C4-2B (cell line): ENCODE data around the gene PNCK.

Experiments used
- ZFX ChIP-seq: fragments of 450-650 bp; IDR thresholded peaks from 2 replicates; pipeline ENCODE4 v1.6.1; 2017
- TF ChIP-seq, protein P1 (sequence below): fragments of 450-650 bp; conservative IDR thresholded peaks from 2 replicates; pipeline ENCODE4 v1.5.1; 2017; ENCODE audit warnings: mild to moderate bottlenecking

- TF ChIP-seq, protein P1, sequence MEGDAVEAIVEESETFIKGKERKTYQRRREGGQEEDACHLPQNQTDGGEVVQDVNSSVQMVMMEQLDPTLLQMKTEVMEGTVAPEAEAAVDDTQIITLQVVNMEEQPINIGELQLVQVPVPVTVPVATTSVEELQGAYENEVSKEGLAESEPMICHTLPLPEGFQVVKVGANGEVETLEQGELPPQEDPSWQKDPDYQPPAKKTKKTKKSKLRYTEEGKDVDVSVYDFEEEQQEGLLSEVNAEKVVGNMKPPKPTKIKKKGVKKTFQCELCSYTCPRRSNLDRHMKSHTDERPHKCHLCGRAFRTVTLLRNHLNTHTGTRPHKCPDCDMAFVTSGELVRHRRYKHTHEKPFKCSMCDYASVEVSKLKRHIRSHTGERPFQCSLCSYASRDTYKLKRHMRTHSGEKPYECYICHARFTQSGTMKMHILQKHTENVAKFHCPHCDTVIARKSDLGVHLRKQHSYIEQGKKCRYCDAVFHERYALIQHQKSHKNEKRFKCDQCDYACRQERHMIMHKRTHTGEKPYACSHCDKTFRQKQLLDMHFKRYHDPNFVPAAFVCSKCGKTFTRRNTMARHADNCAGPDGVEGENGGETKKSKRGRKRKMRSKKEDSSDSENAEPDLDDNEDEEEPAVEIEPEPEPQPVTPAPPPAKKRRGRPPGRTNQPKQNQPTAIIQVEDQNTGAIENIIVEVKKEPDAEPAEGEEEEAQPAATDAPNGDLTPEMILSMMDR = no peak
- no peak for TF ChIP-seq ZFX
Measured at GRCh38 chrX:153624196-153625091, 49.2 kb downstream of the PNCK start.
